SK-N-SH treated with all-trans-retinoic acid at 6 μM for 48 hours (cell line): ENCODE measurements around the gene IGHMBP2.

ENCODE experiments used
- ATAC-seq: fragments of 200-7000 bp; cut with Tn5 transposase; 3 replicates; pipeline ENCODE4 v1.9.1; 2020; ENCODE audit warnings: mild to moderate bottlenecking, moderate library complexity
- CREB5 ChIP-seq: fragments of 250-450 bp; sonication (Bioruptor Pico); IDR thresholded peaks from 2 replicates; pipeline ENCODE4 v1.5.1; 2020; ENCODE audit warnings: low read depth, mild to moderate bottlenecking, moderate library complexity
- OSR1 ChIP-seq: fragments of 250-450 bp; sonication (Bioruptor Pico); IDR thresholded peaks from 2 replicates; pipeline ENCODE4 v1.8.0; 2022; ENCODE audit warnings: moderate library complexity, mild to moderate bottlenecking, inconsistent platforms
- PPARA ChIP-seq: fragments of 250-450 bp; sonication (Bioruptor Pico); IDR thresholded peaks from 2 replicates; pipeline ENCODE4 v1.5.0; 2020; ENCODE audit warnings: mild to moderate bottlenecking, borderline replicate concordance
- SNAI2 ChIP-seq: fragments of 250-450 bp; sonication (Bioruptor Pico); IDR thresholded peaks from 2 replicates; pipeline ENCODE4 v1.5.0; 2020; ENCODE audit warnings: mild to moderate bottlenecking, moderate library complexity
- ZFP30 ChIP-seq: fragments of 450-650 bp; formaldehyde crosslinking; IDR thresholded peaks from 2 replicates; pipeline ENCODE4 v1.5.0; 2022; ENCODE audit warnings: mild to moderate bottlenecking, moderate library complexity
- ZNF70 ChIP-seq: fragments of 450-650 bp; formaldehyde crosslinking; IDR thresholded peaks from 2 replicates; pipeline ENCODE4 v1.5.0; 2020; ENCODE audit warnings: mild to moderate bottlenecking, moderate library complexity
- TF ChIP-seq, protein P1 (sequence below): fragments of 250-450 bp; sonication (Bioruptor Pico); IDR thresholded peaks from 2 replicates; pipeline ENCODE4 v1.8.0; 2020; ENCODE audit warnings: mild to moderate bottlenecking, moderate library complexity, borderline replicate concordance
- TF ChIP-seq, protein P2 (sequence below): fragments of 250-450 bp; sonication (Bioruptor Pico); IDR thresholded peaks from 2 replicates; pipeline ENCODE4 v1.5.1; 2021; ENCODE audit warnings: mild to moderate bottlenecking, moderate library complexity

IGHMBP2 gene

GRCh38 chr11:68987211-68987610 is 83.5 kb downstream of the IGHMBP2 start:
- TF ChIP-seq ZFP30 (CRISPR knock-in tag) (no peak), ZNF70 (CRISPR knock-in tag) (no peak), OSR1 (CRISPR knock-in tag) (no peak)
- ATAC-seq, result no peak

DNA sequence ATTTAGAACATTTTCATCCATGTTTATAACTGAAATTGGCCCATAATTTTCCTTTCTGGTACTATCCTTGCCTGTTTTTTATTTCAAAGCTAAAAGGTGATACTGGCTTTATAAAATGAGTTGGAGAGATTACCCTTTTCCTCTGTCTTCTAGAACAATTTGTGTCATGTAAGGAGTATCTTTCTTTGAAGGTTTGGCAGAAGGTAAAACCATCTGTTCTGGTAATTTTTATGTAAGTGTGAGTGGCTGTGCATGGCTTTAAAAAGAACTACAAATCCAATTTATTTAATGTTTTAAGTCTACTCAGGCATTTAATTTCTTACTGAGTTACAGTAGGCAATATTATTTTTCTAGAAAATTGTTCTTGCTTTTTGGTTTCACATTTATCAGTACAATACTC is 84.8 kb downstream of the IGHMBP2 start:
- ATAC-seq, result no peak
- TF ChIP-seq, protein P1, sequence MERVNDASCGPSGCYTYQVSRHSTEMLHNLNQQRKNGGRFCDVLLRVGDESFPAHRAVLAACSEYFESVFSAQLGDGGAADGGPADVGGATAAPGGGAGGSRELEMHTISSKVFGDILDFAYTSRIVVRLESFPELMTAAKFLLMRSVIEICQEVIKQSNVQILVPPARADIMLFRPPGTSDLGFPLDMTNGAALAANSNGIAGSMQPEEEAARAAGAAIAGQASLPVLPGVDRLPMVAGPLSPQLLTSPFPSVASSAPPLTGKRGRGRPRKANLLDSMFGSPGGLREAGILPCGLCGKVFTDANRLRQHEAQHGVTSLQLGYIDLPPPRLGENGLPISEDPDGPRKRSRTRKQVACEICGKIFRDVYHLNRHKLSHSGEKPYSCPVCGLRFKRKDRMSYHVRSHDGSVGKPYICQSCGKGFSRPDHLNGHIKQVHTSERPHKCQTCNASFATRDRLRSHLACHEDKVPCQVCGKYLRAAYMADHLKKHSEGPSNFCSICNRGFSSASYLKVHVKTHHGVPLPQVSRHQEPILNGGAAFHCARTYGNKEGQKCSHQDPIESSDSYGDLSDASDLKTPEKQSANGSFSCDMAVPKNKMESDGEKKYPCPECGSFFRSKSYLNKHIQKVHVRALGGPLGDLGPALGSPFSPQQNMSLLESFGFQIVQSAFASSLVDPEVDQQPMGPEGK, result no peak
- TF ChIP-seq, protein P2, sequence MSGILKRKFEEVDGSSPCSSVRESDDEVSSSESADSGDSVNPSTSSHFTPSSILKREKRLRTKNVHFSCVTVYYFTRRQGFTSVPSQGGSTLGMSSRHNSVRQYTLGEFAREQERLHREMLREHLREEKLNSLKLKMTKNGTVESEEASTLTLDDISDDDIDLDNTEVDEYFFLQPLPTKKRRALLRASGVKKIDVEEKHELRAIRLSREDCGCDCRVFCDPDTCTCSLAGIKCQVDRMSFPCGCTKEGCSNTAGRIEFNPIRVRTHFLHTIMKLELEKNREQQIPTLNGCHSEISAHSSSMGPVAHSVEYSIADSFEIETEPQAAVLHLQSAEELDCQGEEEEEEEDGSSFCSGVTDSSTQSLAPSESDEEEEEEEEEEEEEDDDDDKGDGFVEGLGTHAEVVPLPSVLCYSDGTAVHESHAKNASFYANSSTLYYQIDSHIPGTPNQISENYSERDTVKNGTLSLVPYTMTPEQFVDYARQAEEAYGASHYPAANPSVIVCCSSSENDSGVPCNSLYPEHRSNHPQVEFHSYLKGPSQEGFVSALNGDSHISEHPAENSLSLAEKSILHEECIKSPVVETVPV, result no peak
- no peak for TF ChIP-seq ZFP30 (CRISPR knock-in tag)
- TF ChIP-seq OSR1 (CRISPR knock-in tag), result no peak
- TF ChIP-seq SNAI2, result no peak
- no peak for TF ChIP-seq PPARA (CRISPR knock-in tag)
- no peak for TF ChIP-seq ZNF70 (CRISPR knock-in tag)
- TF ChIP-seq CREB5, result no peak
